Activated naive CD8-positive, alpha-beta T cell treated with anti-CD3 and anti-CD28 coated beads for 36 hours (primary cell): ENCODE results near the gene UGT1A8. TPM values are rescaled to one million over a fixed set of nuclear protein-coding genes. Genes with fewer than 3 reads are reported as not detected.
"Not testable (repeated sequence)": the region's sequence is repeated elsewhere in the genome, so short reads cannot be mapped to it uniquely, and the experiment has no call there.

Experiments
- DNase-seq: peaks from one replicate; pipeline ENCODE4 v3.0.0; 2021
- H3K27ac Mint-ChIP-seq: one replicate; pipeline ENCODE4 v1.8.0; 2022; ENCODE audit warnings: mild to moderate bottlenecking, moderate library complexity, mixed read lengths
- H3K27me3 Mint-ChIP-seq: one replicate; pipeline ENCODE4 v1.8.0; 2022; ENCODE audit warnings: mild to moderate bottlenecking, mixed read lengths
- H3K36me3 Mint-ChIP-seq: one replicate; pipeline ENCODE4 v1.8.0; 2021; ENCODE audit warnings: mild to moderate bottlenecking, mixed read lengths
- H3K4me1 Mint-ChIP-seq: one replicate; pipeline ENCODE4 v1.8.0; 2021; ENCODE audit warnings: mixed read lengths
- H3K4me3 Mint-ChIP-seq: one replicate; pipeline ENCODE4 v1.8.0; 2022; ENCODE audit warnings: mild to moderate bottlenecking, moderate library complexity, mixed read lengths
- H3K9me3 Mint-ChIP-seq: one replicate; pipeline ENCODE4 v1.8.0; 2022; ENCODE audit warnings: mixed read lengths
- total RNA-seq, 2 experiments: library from RNA; stranded (reverse); gene quantifications; one replicate each; pipeline ENCODE4 v1.2.3, GENCODE V29; 2021

Gene UGT1A8
- total RNA-seq, 2 experiments from 2014 or later, result not detected

GRCh38 chr2:233689031-233689430 lies 71.6 kb downstream of the UGT1A8 start:
- no peak for DNase-seq
- Mint-ChIP-seq H3K4me3 (no peak overlapping the region), H3K27me3 (peaks cover 4% of the 10 kb centered on the region), H3K27ac (no peak overlapping the region), H3K36me3 (no peaks in the 10 kb centered on the region), H3K9me3 (no peaks in the 10 kb centered on the region), H3K4me1 (peaks cover 2% of the 10 kb centered on the region)

- H3K4me1 Mint-ChIP-seq, result peaks cover 2% of the 10 kb centered on the region
- no peak for DNase-seq
- no peaks in the 10 kb centered on the region for H3K36me3 Mint-ChIP-seq
- H3K27me3 Mint-ChIP-seq, result peaks cover 4% of the 10 kb centered on the region
- no peak overlapping the region for H3K4me3 Mint-ChIP-seq
- H3K27ac Mint-ChIP-seq, result no peak overlapping the region
- no peaks in the 10 kb centered on the region for H3K9me3 Mint-ChIP-seq
Observed at GRCh38 chr2:233689501-233689900, 72.1 kb downstream of the UGT1A8 start.

GRCh38 chr2:233690444-233690843 lies 73.0 kb downstream of the UGT1A8 start:
- DNase-seq, result no peak
- H3K27me3 Mint-ChIP-seq, result peaks cover 4% of the 10 kb centered on the region
- H3K4me1 Mint-ChIP-seq, result peaks cover 2% of the 10 kb centered on the region
- H3K36me3 Mint-ChIP-seq, result no peaks in the 10 kb centered on the region
- no peak overlapping the region for H3K4me3 Mint-ChIP-seq
- no peak overlapping the region for H3K27ac Mint-ChIP-seq
- H3K9me3 Mint-ChIP-seq, result no peaks in the 10 kb centered on the region

GRCh38 chr2:233691443-233692433 lies 74.3 kb downstream of the UGT1A8 start:
- Mint-ChIP-seq H3K27ac (no peak overlapping the region), H3K36me3 (no peaks in the 10 kb centered on the region), H3K27me3 (peaks cover 4% of the 10 kb centered on the region), H3K4me3 (no peak overlapping the region), H3K4me1 (peaks cover 2% of the 10 kb centered on the region), H3K9me3 (no peaks in the 10 kb centered on the region)
- DNase-seq, result no peak

GRCh38 chr2:233692648-233693047 lies 75.2 kb downstream of the UGT1A8 start, which contains the start of gene UGT1A6:
TSS of gene UGT1A6 (plus strand) at chr2:233692890. CDS start at chr2:233693005, 115 bp downstream.
- no peak within 1 kb of the TSS for H3K27ac Mint-ChIP-seq
- peaks cover 4% of the 10 kb centered on the region for H3K27me3 Mint-ChIP-seq
- no peak within 1 kb of the TSS for H3K4me3 Mint-ChIP-seq
- peaks cover 2% of the 10 kb centered on the region for H3K4me1 Mint-ChIP-seq
- no peaks in the 10 kb centered on the region for H3K9me3 Mint-ChIP-seq
- H3K36me3 Mint-ChIP-seq, result no peaks in the 10 kb centered on the region
- no peak for DNase-seq

- Mint-ChIP-seq H3K27me3 (no peaks in the 10 kb centered on the region), H3K9me3 (no peaks in the 10 kb centered on the region), H3K4me3 (no peak overlapping the region), H3K4me1 (peaks cover 2% of the 10 kb centered on the region), H3K27ac (no peak overlapping the region), H3K36me3 (no peaks in the 10 kb centered on the region)
- no peak for DNase-seq
Observed at GRCh38 chr2:233693963-233694362, 76.5 kb downstream of the UGT1A8 start.

- H3K4me3 Mint-ChIP-seq, result no peak overlapping the region
Observed at GRCh38 chr2:233698740-233699139, 81.3 kb downstream of the UGT1A8 start.

GRCh38 chr2:233699424-233700027 lies 82.1 kb downstream of the UGT1A8 start:
- Mint-ChIP-seq H3K27me3 (peaks cover 9% of the 10 kb centered on the region), H3K27ac (no peak overlapping the region), H3K36me3 (peaks cover 2% of the 10 kb centered on the region), H3K9me3 (peaks cover 6% of the 10 kb centered on the region), H3K4me3 (no peak overlapping the region), H3K4me1 (no peaks in the 10 kb centered on the region)
- DNase-seq, result no peak

More at GRCh38 chr2:233698740-233699139, 81.3 kb downstream of the UGT1A8 start:
- Mint-ChIP-seq H3K27me3 (peaks cover 4% of the 10 kb centered on the region), H3K9me3 (peaks cover 1% of the 10 kb centered on the region), H3K4me1 (no peaks in the 10 kb centered on the region), H3K36me3 (no peaks in the 10 kb centered on the region), H3K27ac (no peak overlapping the region)
- no peak for DNase-seq

- H3K9me3 Mint-ChIP-seq, result peaks cover 6% of the 10 kb centered on the region
- H3K27me3 Mint-ChIP-seq, result peaks cover 9% of the 10 kb centered on the region
- no peak overlapping the region for H3K4me3 Mint-ChIP-seq
- no peak overlapping the region for H3K27ac Mint-ChIP-seq
- H3K4me1 Mint-ChIP-seq, result no peaks in the 10 kb centered on the region
- peaks cover 2% of the 10 kb centered on the region for H3K36me3 Mint-ChIP-seq
- DNase-seq, result no peak
Observed at GRCh38 chr2:233700028-233700635, 82.7 kb downstream of the UGT1A8 start.

- not testable (repeated sequence) for H3K36me3 Mint-ChIP-seq, H3K27me3 Mint-ChIP-seq, H3K27ac Mint-ChIP-seq, DNase-seq, H3K4me3 Mint-ChIP-seq, H3K4me1 Mint-ChIP-seq, H3K9me3 Mint-ChIP-seq
Observed at GRCh38 chr2:233700842-233701241, 83.4 kb downstream of the UGT1A8 start.

GRCh38 chr2:233702238-233702637 lies 84.8 kb downstream of the UGT1A8 start:
- Mint-ChIP-seq H3K36me3 (peaks cover 2% of the 10 kb centered on the region), H3K27ac (no peak overlapping the region), H3K4me3 (no peak overlapping the region), H3K4me1 (no peaks in the 10 kb centered on the region), H3K27me3 (peaks cover 9% of the 10 kb centered on the region), H3K9me3 (peaks cover 6% of the 10 kb centered on the region)
- DNase-seq, result no peak

- no peak for DNase-seq
- Mint-ChIP-seq H3K36me3 (peaks cover 2% of the 10 kb centered on the region), H3K27ac (no peak overlapping the region), H3K27me3 (peaks cover 13% of the 10 kb centered on the region), H3K9me3 (peaks cover 6% of the 10 kb centered on the region), H3K4me1 (no peaks in the 10 kb centered on the region), H3K4me3 (no peak overlapping the region)
Observed at GRCh38 chr2:233705911-233706506, 88.6 kb downstream of the UGT1A8 start.

GRCh38 chr2:233706720-233707119 lies 89.3 kb downstream of the UGT1A8 start:
- no peak overlapping the region for H3K4me3 Mint-ChIP-seq

GRCh38 chr2:233707940-233708644 lies 90.7 kb downstream of the UGT1A8 start:
- H3K4me1 Mint-ChIP-seq, result no peaks in the 10 kb centered on the region
- H3K27me3 Mint-ChIP-seq, result peaks cover 16% of the 10 kb centered on the region
- peaks cover 2% of the 10 kb centered on the region for H3K36me3 Mint-ChIP-seq
- no peak overlapping the region for H3K4me3 Mint-ChIP-seq
- H3K27ac Mint-ChIP-seq, result no peak overlapping the region
- no peak for DNase-seq
- peaks cover 6% of the 10 kb centered on the region for H3K9me3 Mint-ChIP-seq

More at GRCh38 chr2:233706720-233707119, 89.3 kb downstream of the UGT1A8 start:
- H3K27me3 Mint-ChIP-seq, result peaks cover 16% of the 10 kb centered on the region
- no peak overlapping the region for H3K27ac Mint-ChIP-seq
- peaks cover 6% of the 10 kb centered on the region for H3K9me3 Mint-ChIP-seq
- no peak for DNase-seq
- no peaks in the 10 kb centered on the region for H3K4me1 Mint-ChIP-seq
- peaks cover 2% of the 10 kb centered on the region for H3K36me3 Mint-ChIP-seq
